Transverse colon (tissue), 4 donors: ENCODE results near the gene CNTN5. TPM values are rescaled to one million over a fixed set of nuclear protein-coding genes. Genes with fewer than 3 reads are reported as not detected.

Experiments used
- DNase-seq: peaks from one replicate; pipeline ENCODE4 v3.0.0-alpha.2; 2019
- H3K27ac ChIP-seq, 4 donors: fragments of 200-600 bp; sonication (generic); 2 replicates each; pipeline ENCODE4 v1.5.1; 2016 to 2018; ENCODE audit warnings: inconsistent platforms in 4 of 4
- H3K27me3 ChIP-seq: fragments of 200-600 bp; sonication (generic); 2 replicates; pipeline ENCODE4 v1.5.1; 2017; ENCODE audit warnings: inconsistent platforms
- H3K36me3 ChIP-seq, 4 donors: fragments of 200-600 bp; sonication (generic); 2 replicates each; pipeline ENCODE4 v1.5.1; 2017 to 2019; ENCODE audit warnings: inconsistent platforms in 4 of 4
- H3K4me1 ChIP-seq, 4 donors: fragments of 200-600 bp; sonication (generic); 2 replicates each; pipeline ENCODE4 v1.5.1; 2017 to 2020; ENCODE audit warnings: inconsistent platforms in 4 of 4
- H3K4me3 ChIP-seq, 4 donors: fragments of 200-600 bp; sonication (generic); 1 replicate in 1 of 4; 2 replicates in 3 of 4; pipeline versions ENCODE4 v1.5.1 to v1.6.1; 2017 to 2019; ENCODE audit warnings: inconsistent platforms in 4 of 4
- H3K9me3 ChIP-seq, 2 donors: fragments of 200-600 bp; sonication (generic); 2 replicates each; pipeline ENCODE4 v1.5.1; 2017 to 2019; ENCODE audit warnings: inconsistent platforms in 2 of 2
- EP300 ChIP-seq: sonication (generic); formaldehyde crosslinking; IDR thresholded peaks from one replicate; pipeline ENCODE4 v1.6.1; 2017; ENCODE audit warnings: antibody characterized with exemption, low read depth
- POLR2A ChIP-seq: fragments of 450-650 bp; IDR thresholded peaks from one replicate; pipeline ENCODE4 v1.6.1; 2016; ENCODE audit warnings: antibody characterized with exemption, mild to moderate bottlenecking, moderate library complexity
- POLR2AphosphoS5 ChIP-seq, 3 donors: sonication (generic); formaldehyde crosslinking; IDR thresholded peaks; one replicate each; pipeline ENCODE4 v1.6.1; 2016; ENCODE audit warnings: antibody characterized with exemption in 3 of 3
- WGBS, 2 donors: methylation state at CpG; one replicate each; pipeline ENCODE4 v1.1.5; 2018; ENCODE audit warnings: low coverage in 1 of 2; 5-methylcytosine and 5-hydroxymethylcytosine counted together
- in situ Hi-C, 4 donors: fragments of 200-750 bp; cut with MboI; loops; one replicate each; pipeline versions ENCODE4 v1.15.0 to v1.15.1; 2017; ENCODE audit warnings: low sequenced_read_pairs in 3 of 4, low pct_ligation_motif_present in 1 of 4, low pct_unique_long_range_greater_than_20kb in 1 of 4
- intact Hi-C: fragments of 100-400 bp; cut with DNase I; formaldehyde crosslinking; loops from one replicate; pipeline ENCODE4 v1.15.1; 2023; ENCODE audit warnings: low total_unique reads
- total RNA-seq, 4 donors: library from RNA; depleted of rRNA; stranded (reverse); fragments of >200 nt; gene quantifications; one replicate each; pipeline ENCODE4 v1.1.0, GENCODE V29; 2016
- TF ChIP-seq, protein P1 (sequence below), 5 experiments: fragments of 200-600 bp in 3 of 5; fragments of 450-650 bp in 2 of 5; sonication (generic) in 3 of 5; IDR thresholded peaks; 1 replicate in 2 of 5; 2 replicates in 3 of 5; pipeline ENCODE4 v1.5.1; 2016 to 2017; ENCODE audit warnings: antibody characterized with exemption in 5 of 5, inconsistent platforms in 3 of 5, mild to moderate bottlenecking in 2 of 5, moderate library complexity in 1 of 5

CNTN5 gene
- total RNA-seq, 4 donors from 2014 or later: 0.14 TPM; not detected in 3

DNA sequence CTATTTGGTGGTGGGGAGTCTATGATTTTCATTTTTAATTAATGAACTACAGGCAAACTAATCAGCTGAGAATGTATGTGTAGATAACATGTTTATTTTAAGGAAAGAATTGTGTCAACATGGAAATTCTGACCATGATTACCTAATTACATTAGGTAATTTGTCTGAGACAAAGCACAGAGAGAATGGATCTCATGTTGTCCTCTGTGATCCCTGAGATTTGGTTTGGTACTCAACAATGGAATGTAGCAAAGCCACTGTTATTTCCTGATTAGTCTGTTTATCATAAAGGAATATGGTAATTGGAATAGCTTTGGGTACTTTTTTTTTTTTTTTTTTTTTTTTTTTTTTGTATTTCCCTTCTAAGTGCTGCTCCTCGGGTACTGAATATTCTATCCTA lies 947.6 kb downstream of the CNTN5 start:
- no peaks in the 10 kb centered on the region for H3K9me3 ChIP-seq
- intact Hi-C loops: no loop called here
- no peaks in the 10 kb centered on the region for H3K36me3 ChIP-seq
- 67 to 100% methylated on average over 1 of the region's 1 CpG for WGBS, 2 donors
- no peak for TF ChIP-seq POLR2A
- TF ChIP-seq EP300: no peak
- TF ChIP-seq, protein P1, sequence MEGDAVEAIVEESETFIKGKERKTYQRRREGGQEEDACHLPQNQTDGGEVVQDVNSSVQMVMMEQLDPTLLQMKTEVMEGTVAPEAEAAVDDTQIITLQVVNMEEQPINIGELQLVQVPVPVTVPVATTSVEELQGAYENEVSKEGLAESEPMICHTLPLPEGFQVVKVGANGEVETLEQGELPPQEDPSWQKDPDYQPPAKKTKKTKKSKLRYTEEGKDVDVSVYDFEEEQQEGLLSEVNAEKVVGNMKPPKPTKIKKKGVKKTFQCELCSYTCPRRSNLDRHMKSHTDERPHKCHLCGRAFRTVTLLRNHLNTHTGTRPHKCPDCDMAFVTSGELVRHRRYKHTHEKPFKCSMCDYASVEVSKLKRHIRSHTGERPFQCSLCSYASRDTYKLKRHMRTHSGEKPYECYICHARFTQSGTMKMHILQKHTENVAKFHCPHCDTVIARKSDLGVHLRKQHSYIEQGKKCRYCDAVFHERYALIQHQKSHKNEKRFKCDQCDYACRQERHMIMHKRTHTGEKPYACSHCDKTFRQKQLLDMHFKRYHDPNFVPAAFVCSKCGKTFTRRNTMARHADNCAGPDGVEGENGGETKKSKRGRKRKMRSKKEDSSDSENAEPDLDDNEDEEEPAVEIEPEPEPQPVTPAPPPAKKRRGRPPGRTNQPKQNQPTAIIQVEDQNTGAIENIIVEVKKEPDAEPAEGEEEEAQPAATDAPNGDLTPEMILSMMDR (IDR thresholded peaks at IDR 0.05): no peak
- TF ChIP-seq POLR2AphosphoS5 (IDR thresholded peaks at IDR 0.05): no peak
- no peak for DNase-seq
- H3K4me1 ChIP-seq: no peaks in the 10 kb centered on the region
- H3K27ac ChIP-seq: no peak overlapping the region
- no peaks in the 10 kb centered on the region for H3K27me3 ChIP-seq
- H3K4me3 ChIP-seq: no peak overlapping the region
- in situ Hi-C loops: no loop called here

DNA sequence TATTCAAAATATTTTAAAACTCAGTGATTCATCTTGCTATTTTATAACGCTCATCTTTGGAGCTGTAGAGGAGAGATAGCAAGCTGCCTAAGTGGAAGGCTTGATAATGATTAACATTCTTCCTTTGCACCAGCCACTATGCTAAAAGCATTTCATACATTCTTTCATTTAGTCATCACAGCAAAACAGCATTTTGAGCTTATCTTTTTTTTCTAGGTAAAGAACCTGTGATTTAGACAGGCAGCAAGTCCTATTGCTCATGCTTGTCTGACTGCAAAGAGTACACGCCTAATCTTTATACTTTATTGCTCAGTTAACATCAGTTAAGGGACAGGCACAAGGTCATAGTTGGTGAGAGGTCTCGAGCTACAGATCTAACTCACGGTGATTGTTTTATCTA lies 953.2 kb downstream of the CNTN5 start:
- Histone ChIP-seq H3K4me1 (no peaks in the 10 kb centered on the region), H3K27ac (no peak overlapping the region), H3K27me3 (no peaks in the 10 kb centered on the region), H3K4me3 (no peak overlapping the region), H3K36me3 (no peaks in the 10 kb centered on the region), H3K9me3 (no peaks in the 10 kb centered on the region)
- intact Hi-C loops (no loop called here), in situ Hi-C loops (no loop called here)
- WGBS, 2 donors: 48 to 52% methylated on average over 2 to 4 of the region's 4 CpGs
- DNase-seq: no peak
- TF ChIP-seq EP300 (no peak), POLR2A (no peak), POLR2AphosphoS5 (IDR thresholded peaks at IDR 0.05) (no peak)
- TF ChIP-seq, protein P1 (IDR thresholded peaks at IDR 0.05): no peak

DNA sequence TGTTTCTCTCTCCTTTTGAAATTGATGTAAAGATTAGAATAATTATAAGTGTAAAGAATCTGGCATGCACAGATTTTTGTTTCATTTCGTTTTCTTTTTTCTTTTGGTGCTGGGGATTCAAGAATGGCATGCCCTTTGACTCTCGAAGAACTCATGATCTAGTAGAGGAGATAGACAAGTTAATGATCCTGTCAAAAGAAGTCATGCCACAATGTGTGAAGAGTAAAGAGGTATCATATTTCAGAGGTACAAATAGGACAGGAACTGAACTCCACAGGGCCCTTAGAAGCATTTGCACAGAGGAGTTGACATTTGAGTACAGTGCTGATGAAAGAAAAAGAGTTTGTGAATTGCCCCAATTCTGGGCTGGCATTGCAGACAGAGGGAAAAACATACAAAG lies 958.3 kb downstream of the CNTN5 start:
- WGBS, 2 donors: 43 to 55% methylated on average over 2 of the region's 2 CpGs
- no peak for TF ChIP-seq EP300
- TF ChIP-seq POLR2AphosphoS5 (IDR thresholded peaks at IDR 0.05): no peak
- TF ChIP-seq POLR2A: no peak
- TF ChIP-seq, protein P1 (IDR thresholded peaks at IDR 0.05): no peak

DNA sequence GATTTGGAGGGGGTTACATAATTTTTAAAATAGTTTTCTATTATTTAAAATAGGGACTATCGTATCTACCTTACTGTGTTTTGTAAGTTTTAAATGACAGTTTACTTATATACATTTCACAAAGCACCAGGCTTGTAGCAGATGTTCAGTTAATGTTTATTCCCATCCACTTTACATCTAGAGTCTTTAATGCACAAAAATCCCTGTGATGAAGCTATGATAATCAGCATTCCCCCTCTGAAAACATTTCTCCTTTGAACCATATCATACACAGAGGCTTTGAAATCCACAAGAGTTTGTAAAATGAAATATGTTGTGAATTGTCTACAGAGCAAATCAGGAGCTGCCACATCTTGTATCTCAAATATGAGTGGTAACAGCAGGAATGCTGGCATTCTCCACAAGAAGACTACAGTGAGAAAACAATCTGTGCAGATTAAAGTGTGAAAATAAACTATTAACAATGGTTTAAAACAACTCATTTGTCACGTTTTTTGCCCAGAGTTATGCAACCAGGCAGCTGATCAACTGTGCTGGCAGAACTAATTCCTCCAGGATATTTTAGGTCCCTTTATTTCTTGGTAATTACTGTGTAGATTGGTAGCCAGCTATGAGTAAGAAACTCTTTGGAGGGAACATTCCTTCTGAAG lies 967.2 kb downstream of the CNTN5 start:
- no peaks in the 10 kb centered on the region for H3K9me3 ChIP-seq
- no peaks in the 10 kb centered on the region for H3K4me1 ChIP-seq
- WGBS, 2 donors: 39 to 52% methylated on average over 2 of the region's 2 CpGs
- no peak overlapping the region for H3K4me3 ChIP-seq
- no peaks in the 10 kb centered on the region for H3K27me3 ChIP-seq
- no peak for DNase-seq
- no peaks in the 10 kb centered on the region for H3K36me3 ChIP-seq
- in situ Hi-C loops (no loop called here), intact Hi-C loops (no loop called here)
- TF ChIP-seq POLR2A: no peak
- no peak for TF ChIP-seq EP300
- TF ChIP-seq, protein P1 (IDR thresholded peaks at IDR 0.05): no peak
- TF ChIP-seq POLR2AphosphoS5 (IDR thresholded peaks at IDR 0.05): no peak
- no peak overlapping the region for H3K27ac ChIP-seq

More for the DNA sequence above, 958.3 kb downstream of the CNTN5 start:
- Histone ChIP-seq H3K4me1 (no peaks in the 10 kb centered on the region), H3K27ac (no peak overlapping the region), H3K27me3 (no peaks in the 10 kb centered on the region), H3K4me3 (no peak overlapping the region), H3K9me3 (no peaks in the 10 kb centered on the region), H3K36me3 (no peaks in the 10 kb centered on the region)
- no peak for DNase-seq
- intact Hi-C loops (no loop called here), in situ Hi-C loops (no loop called here)
